ENCODE results near the gene SAV1.
"Not testable (repeated sequence)": the region's sequence is repeated elsewhere in the genome, so short reads cannot be mapped to it uniquely, and the experiment has no call there.

GRCh38 chr14:50694260-50694659 is 26.2 kb upstream of the SAV1 start:
- not testable (repeated sequence) for TF ChIP-seq CTCF (IDR thresholded peaks at IDR 0.05; ENCODE audit: low read length); EZH2 (IDR thresholded peaks at IDR 0.05; ENCODE audit: borderline replicate concordance, low read length)
